Thymus (tissue), 14 donors: ENCODE data around the gene KAT2A. TPM values are rescaled to one million over a fixed set of nuclear protein-coding genes. Genes with fewer than 3 reads are reported as not detected.

Source experiments
- DNase-seq, 9 donors: peaks; one replicate each; pipeline ENCODE4 v3.0.0-alpha.2; 2013; ENCODE audit warnings: low spot score in 9 of 9, low read depth in 6 of 9, missing footprints in 1 of 9
- H3K27ac ChIP-seq, 2 donors: one replicate each; pipeline ENCODE4 v1.5.1; 2013; ENCODE audit warnings: control low read depth in 1 of 2, low read depth in 1 of 2, low read length in 1 of 2, mild to moderate bottlenecking in 1 of 2, moderate library complexity in 1 of 2
- H3K27me3 ChIP-seq, 2 donors: one replicate each; pipeline ENCODE4 v1.5.1; 2013; ENCODE audit warnings: low read length in 1 of 2; ENCODE audit not compliant: control insufficient read depth in 2 of 2, insufficient read depth in 1 of 2
- H3K36me3 ChIP-seq, 2 donors: one replicate each; pipeline ENCODE4 v1.5.1; 2013; ENCODE audit warnings: low read length in 1 of 2, mild to moderate bottlenecking in 1 of 2, moderate library complexity in 1 of 2; ENCODE audit not compliant: control insufficient read depth in 2 of 2, insufficient read depth in 2 of 2
- H3K4me1 ChIP-seq, 2 donors: one replicate each; pipeline ENCODE4 v1.5.1; 2013; ENCODE audit warnings: low read length in 2 of 2; ENCODE audit not compliant: control insufficient read depth in 2 of 2, insufficient read depth in 2 of 2
- H3K4me3 ChIP-seq, 2 donors: one replicate each; pipeline ENCODE4 v1.5.1; 2013; ENCODE audit warnings: low read length in 2 of 2, control low read depth in 1 of 2, mild to moderate bottlenecking in 1 of 2
- H3K9me3 ChIP-seq, 2 donors: one replicate each; pipeline ENCODE4 v1.5.1; 2013; ENCODE audit warnings: low read length in 1 of 2, mild to moderate bottlenecking in 1 of 2; ENCODE audit not compliant: control insufficient read depth in 2 of 2, insufficient read depth in 1 of 2
- WGBS: extraction: QIAGEN DNeasy Blood & Tissue Kit; methylation state at CpG from one replicate; pipeline ENCODE4 v1.1.7; 2013; 5-methylcytosine and 5-hydroxymethylcytosine counted together
- long read RNA-seq, 10 donors: transcript quantifications; one replicate each; lab custom pipeline, GENCODE V29; 2026
- polyA plus RNA-seq: library from polyadenylated mRNA; stranded (reverse); fragments of 200-250 nt; gene quantifications from one replicate; pipeline ENCODE4 v1.2.3, GENCODE V29; 2013
- total RNA-seq: library from RNA; stranded (reverse); fragments of 120-200 nt; gene quantifications from one replicate; pipeline ENCODE4 v1.2.4, GENCODE V29; 2013
- donor health status: healthy.

Gene KAT2A
- total RNA-seq = 9.7 TPM
- polyA plus RNA-seq = 103 TPM
- long read RNA-seq, donor 1 = 0 reads
- long read RNA-seq, donor 2 = 0 reads
- long read RNA-seq, donor 3, partial matches to known transcripts = 0 of 4 reads
- long read RNA-seq, donor 3, other reads (novel, unspliced or antisense) = 0 of 4 reads
- long read RNA-seq, donor 4, partial matches to known transcripts = 0 of 7 reads
- long read RNA-seq, donor 4, other reads (novel, unspliced or antisense) = 0 of 7 reads
- long read RNA-seq, donor 5, partial matches to known transcripts = 6 of 11 reads
- long read RNA-seq, donor 5, other reads (novel, unspliced or antisense) = 0 of 11 reads
- long read RNA-seq, donor 6, transcript KAT2A-202 (18 exons, 2,990 nt) = major isoform, 6 of 8 reads
- long read RNA-seq, donor 6, partial matches to known transcripts = 0 of 8 reads
- long read RNA-seq, donor 6, other reads (novel, unspliced or antisense) = 0 of 8 reads
- long read RNA-seq, donor 7, partial matches to known transcripts = 0 of 7 reads
- long read RNA-seq, donor 7, other reads (novel, unspliced or antisense) = 0 of 7 reads
- long read RNA-seq, donor 8, partial matches to known transcripts = 0 of 2 reads
- long read RNA-seq, donor 8, other reads (novel, unspliced or antisense) = 0 of 2 reads
- long read RNA-seq, donor 9, partial matches to known transcripts = 0 of 1 reads
- long read RNA-seq, donor 9, other reads (novel, unspliced or antisense) = 0 of 1 reads
- long read RNA-seq, donor 10, partial matches to known transcripts = 7 of 11 reads
- long read RNA-seq, donor 10, other reads (novel, unspliced or antisense) = 0 of 11 reads

DNA sequence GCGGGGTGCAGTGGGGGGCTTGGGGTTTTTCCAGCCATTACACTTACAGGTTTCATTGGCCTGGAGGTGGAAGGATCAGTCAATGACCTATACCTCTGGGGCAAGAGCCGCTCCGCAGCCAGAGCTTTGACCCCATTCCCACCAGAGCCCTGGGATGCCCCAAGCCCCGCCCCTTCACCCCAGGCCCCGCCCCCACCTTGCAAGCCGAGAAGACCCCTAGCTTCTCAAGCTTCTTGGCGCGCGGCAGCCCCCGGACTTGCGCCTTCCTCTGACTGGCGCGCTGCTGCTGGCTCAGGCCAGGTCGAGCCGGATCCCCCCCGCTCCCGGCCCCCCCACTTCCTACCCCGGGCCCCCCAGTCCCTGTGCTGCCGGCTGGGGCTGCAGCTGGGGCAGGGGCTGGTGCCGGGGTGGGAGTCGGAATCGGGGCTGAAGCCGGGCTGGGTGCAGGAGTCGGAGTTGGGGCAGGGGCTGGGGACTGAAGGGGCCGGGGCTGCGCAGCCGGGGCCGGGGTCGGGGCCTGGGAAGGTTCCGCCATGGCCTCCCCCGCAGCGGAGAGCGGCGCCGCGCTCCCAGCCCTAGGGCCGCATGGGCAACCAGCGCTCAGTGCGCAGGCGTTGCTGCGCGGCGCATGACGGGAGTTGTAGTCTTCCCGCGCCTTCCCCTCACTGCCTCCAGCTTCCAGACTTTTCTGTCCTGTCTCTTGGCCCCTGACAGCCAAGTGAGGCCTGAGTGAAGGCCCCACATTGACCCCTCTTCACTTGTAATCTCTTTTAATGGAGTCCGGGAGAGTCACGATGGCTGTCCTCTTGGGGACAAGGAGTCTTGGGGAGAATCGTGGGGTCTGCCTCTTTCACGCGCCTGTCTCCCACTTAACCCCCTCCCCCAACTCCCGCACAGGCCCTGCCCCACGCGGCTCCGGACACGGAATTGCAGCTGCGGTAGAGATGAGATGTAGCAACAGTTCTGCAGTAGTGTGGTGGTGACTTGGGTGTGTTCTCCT, at the start of gene KAT2A:
Gene KAT2A (minus strand): TSS at position 598 of the 1,000 bp plus-strand sequence. CDS start 63 bp downstream, at position 535.
- peak in 7 of 9 donors; percentile 65 to 86 (median 79) for DNase-seq
- H3K27me3 ChIP-seq = no peaks in the 10 kb centered on the region
- peak within 1 kb of the TSS; percentile 52 to 81 for H3K4me3 ChIP-seq
- WGBS = 9% methylated on average over 57 of the region's 57 CpGs
- H3K27ac ChIP-seq = peak within 1 kb of the TSS in 1 of 2 donors; percentile 44
- H3K4me1 ChIP-seq = peaks cover 6 to 27% of the 10 kb centered on the region in 2 donors
- H3K9me3 ChIP-seq = no peaks in the 10 kb centered on the region
- H3K36me3 ChIP-seq = peaks cover 21 to 26% of the 10 kb centered on the region in 2 donors

DNA sequence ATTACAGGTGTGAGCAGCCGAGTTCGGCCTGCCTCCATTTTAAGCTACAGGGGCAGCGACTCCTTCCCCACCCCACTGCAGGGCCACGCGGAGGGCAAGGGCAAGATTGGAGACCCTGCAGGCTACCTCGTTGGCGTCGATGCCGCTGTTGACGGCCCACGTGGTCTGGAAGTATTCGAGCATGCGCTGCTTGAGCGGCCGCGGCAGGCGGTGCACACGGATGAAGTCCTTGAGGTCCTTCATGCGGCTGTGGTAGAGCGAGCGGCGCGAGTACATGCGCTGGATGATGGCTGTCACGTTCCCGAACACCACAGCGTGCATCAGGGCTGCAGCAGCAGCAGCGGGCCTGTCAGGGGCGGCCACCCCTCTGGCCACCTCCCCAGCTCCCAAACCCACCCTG, 48.2 kb upstream of the KAT2A start:
- H3K9me3 ChIP-seq = no peaks in the 10 kb centered on the region
- DNase-seq = no peak
- H3K27me3 ChIP-seq = peaks cover 0 to 9% of the 10 kb centered on the region in 2 donors
- H3K4me3 ChIP-seq = no peak overlapping the region
- 98% methylated on average over 29 of the region's 29 CpGs for WGBS
- H3K4me1 ChIP-seq = peaks cover 0 to 10% of the 10 kb centered on the region in 2 donors
- H3K36me3 ChIP-seq = no peaks in the 10 kb centered on the region
- H3K27ac ChIP-seq = no peak overlapping the region

DNA sequence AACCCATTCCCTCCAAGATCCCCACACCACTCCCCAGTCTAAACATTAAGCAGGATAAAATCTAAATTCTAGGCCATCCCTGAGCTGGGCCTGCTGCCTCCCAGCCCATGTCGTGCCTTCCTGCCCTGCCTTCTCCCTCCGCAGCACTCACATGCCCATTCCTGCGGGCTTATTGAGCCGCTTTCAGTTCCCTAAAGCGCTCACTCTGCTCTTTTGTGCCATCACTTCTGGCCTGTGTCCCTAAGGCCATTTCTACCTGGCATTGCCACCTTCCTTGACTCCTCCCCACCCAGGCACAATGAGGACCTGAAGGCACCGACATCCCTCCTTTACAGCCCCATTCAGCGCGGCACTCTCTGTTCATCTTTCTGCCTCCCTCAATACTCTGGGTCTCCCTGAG, 46.6 kb upstream of the KAT2A start:
- Histone ChIP-seq H3K4me3 (no peak overlapping the region), H3K9me3 (no peaks in the 10 kb centered on the region), H3K36me3 (no peaks in the 10 kb centered on the region), H3K27me3 (peaks cover 0 to 2% of the 10 kb centered on the region in 2 donors), H3K27ac (no peak overlapping the region), H3K4me1 (peaks cover 0 to 10% of the 10 kb centered on the region in 2 donors)
- DNase-seq = no peak
- 97% methylated on average over 8 of the region's 8 CpGs for WGBS

DNA sequence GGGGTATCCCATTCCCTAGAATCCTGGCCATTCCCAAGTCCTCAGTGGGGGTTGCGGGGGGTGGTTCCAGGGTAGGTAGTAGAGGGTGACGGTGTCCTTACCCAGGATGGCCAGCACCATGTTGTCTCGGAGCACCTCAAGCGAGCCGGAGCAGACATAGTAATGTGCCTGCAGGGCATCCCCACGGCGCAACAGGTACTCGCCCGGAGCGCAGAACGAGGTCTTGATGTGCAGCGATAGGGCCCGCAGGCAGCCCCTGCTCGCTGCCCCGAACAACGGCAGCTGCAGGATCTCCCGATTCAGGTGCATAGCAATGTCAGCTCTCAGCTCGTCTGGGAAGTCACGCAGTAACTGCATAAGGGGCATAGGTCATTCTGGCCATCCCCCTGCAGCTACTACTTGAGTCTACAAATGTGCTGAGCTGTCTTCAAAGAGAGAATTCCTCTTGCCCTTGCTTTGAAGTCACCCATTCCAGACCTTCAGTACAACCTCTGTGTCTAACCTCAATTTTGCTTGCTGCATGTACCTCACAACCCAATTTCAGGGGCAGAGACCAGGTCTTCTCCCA, 45.1 kb upstream of the KAT2A start:
- no peak for DNase-seq
- H3K27ac ChIP-seq = no peak overlapping the region
- H3K4me3 ChIP-seq = no peak overlapping the region
- 98% methylated on average over 19 of the region's 19 CpGs for WGBS
- no peaks in the 10 kb centered on the region for H3K9me3 ChIP-seq
- H3K36me3 ChIP-seq = no peaks in the 10 kb centered on the region
- peaks cover 0 to 2% of the 10 kb centered on the region in 2 donors for H3K27me3 ChIP-seq
- H3K4me1 ChIP-seq = peaks cover 0 to 4% of the 10 kb centered on the region in 2 donors

DNA sequence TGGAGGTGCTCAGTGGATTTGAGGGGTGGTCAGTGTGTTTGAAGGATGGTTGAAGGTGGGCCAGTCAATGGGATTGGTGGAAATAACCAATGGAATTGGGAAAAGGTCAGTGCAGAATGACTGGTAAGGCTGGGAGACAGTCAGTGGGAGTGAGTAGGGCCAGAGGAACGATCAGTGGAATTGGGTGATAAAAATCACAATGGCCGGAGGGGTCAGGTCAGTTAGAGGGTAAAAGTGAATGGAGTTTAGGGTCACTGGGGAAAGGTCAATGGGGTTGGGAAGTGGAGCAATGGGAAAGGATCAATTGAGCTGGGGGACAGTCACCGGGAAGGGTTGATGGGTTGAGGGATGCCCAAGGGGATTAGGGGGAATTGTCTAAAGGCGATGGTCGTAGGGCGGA, 44.6 kb upstream of the KAT2A start:
- Histone ChIP-seq H3K27ac (no peak overlapping the region), H3K4me3 (no peak overlapping the region), H3K36me3 (no peaks in the 10 kb centered on the region), H3K4me1 (no peaks in the 10 kb centered on the region), H3K9me3 (no peaks in the 10 kb centered on the region), H3K27me3 (peaks cover 0 to under 1% of the 10 kb centered on the region in 2 donors)
- no peak for DNase-seq
- WGBS = 96% methylated on average over 6 of the region's 6 CpGs

DNA sequence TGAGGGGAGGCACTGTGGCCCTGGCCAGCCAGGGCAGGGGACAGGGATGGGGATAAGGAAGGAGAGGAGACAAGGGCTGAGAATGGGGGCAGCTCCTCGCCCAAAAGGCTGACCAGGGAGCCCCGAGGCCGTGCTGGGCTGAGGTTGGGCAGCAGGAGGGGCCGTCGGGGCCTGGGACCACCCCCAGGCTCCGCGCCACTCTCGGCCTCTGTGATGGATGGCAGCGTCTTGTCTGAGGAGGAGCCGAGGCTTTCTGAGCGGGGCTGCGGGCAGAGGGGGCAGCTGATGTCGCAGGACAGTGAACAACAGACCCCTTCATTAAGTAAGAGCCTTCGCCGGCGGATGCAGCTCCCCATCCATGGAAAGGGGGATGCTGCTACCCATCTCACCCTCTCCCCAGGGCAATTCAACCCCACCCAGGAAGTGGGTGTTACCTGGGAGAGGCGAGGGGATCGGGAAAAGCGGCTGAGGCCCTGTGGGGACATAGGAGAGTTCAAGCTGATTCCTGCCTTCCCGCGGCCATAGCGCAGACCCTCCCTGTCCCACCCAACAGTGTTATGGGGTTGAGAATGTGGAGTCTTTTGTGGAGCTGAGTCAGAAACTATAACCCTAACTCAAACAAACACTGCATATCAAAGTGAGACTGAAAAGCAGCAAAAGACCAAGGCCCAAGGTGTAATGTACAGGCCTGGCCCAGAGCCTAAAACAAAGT, 42.7 kb upstream of the KAT2A start:
- DNase-seq = no peak
- Histone ChIP-seq H3K36me3 (no peaks in the 10 kb centered on the region), H3K27me3 (no peaks in the 10 kb centered on the region), H3K27ac (no peak overlapping the region), H3K4me1 (no peaks in the 10 kb centered on the region), H3K4me3 (no peak overlapping the region), H3K9me3 (no peaks in the 10 kb centered on the region)
- 90% methylated on average over 22 of the region's 22 CpGs for whole genome bisulfite sequencing

DNA sequence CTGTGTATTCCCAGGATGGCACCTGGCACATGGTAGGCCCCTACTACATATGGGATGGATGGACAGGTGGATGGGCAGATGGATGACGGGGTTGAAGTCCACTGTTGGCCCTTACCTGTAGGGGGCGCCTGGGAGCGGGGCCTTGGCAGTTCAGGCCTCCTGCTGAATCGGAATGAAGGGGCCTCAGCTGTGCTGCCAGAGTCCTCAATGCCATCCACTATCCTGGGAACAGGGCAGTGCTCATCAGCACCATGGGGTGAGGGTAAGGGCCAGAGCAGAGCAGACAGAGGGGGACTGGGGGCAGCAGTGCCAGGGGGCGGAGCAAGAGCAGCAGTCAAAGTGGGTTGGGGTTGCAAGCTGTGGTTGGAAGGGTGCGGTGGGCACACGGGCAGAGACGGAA, 41.9 kb upstream of the KAT2A start:
- no peaks in the 10 kb centered on the region for H3K4me1 ChIP-seq
- no peaks in the 10 kb centered on the region for H3K27me3 ChIP-seq
- H3K9me3 ChIP-seq = no peaks in the 10 kb centered on the region
- WGBS = 73% methylated on average over 8 of the region's 8 CpGs
- no peak overlapping the region for H3K4me3 ChIP-seq
- H3K36me3 ChIP-seq = no peaks in the 10 kb centered on the region
- H3K27ac ChIP-seq = no peak overlapping the region
- DNase-seq = peak in 1 of 9 donors; percentile 17

DNA sequence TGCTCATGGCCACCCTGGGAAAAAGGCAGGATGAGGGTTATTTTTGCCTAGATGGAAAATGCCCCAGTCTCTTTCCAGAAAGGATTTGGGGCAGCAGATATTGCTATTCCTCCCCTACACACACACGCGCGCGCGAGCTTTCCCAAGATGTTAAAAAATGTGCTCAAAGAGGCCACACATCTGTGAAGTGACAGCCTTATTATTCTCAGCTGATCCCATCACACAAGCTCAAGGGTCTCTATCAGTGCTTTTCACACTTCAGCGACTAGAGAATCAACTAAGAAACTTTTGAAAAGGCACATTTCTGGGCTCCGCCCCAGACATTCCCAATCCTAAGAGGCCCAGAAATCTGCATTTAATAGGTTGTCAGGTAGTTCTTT, 39.4 kb upstream of the KAT2A start:
- no peak for DNase-seq
- Histone ChIP-seq H3K4me1 (peaks cover 0 to 9% of the 10 kb centered on the region in 2 donors), H3K4me3 (no peak overlapping the region), H3K27ac (no peak overlapping the region), H3K36me3 (no peaks in the 10 kb centered on the region), H3K9me3 (no peaks in the 10 kb centered on the region), H3K27me3 (no peaks in the 10 kb centered on the region)
- WGBS = 98% methylated on average over 7 of the region's 7 CpGs
